GM04503 (cell line): Measurements from ENCODE around the gene GLRA3.
"Not testable (repeated sequence)": the region's sequence is repeated elsewhere in the genome, so short reads cannot be mapped to it uniquely, and the experiment has no call there.

Experiments used
- DNase-seq: peaks from one replicate; pipeline ENCODE4 v3.0.0-alpha.2; 2012; ENCODE audit warnings: low read depth

GLRA3 gene

GRCh38 chr4:174808836-174809235 lies 20.2 kb downstream of the GLRA3 start:
- DNase-seq: no peak

- no peak for DNase-seq
Observed at GRCh38 chr4:174808119-174808518, 20.9 kb downstream of the GLRA3 start.

- DNase-seq: no peak
Observed at GRCh38 chr4:174805746-174806145, 23.3 kb downstream of the GLRA3 start.

GRCh38 chr4:174794543-174795094 lies 34.4 kb downstream of the GLRA3 start:
- DNase-seq: no peak

GRCh38 chr4:174789657-174790056 lies 39.4 kb downstream of the GLRA3 start:
- DNase-seq: no peak

GRCh38 chr4:174778274-174778986 lies 50.6 kb downstream of the GLRA3 start:
- DNase-seq: not testable (repeated sequence)

- DNase-seq: no peak
Observed at GRCh38 chr4:174775366-174775765, 53.7 kb downstream of the GLRA3 start.

GRCh38 chr4:174764105-174764729 lies 64.8 kb downstream of the GLRA3 start:
- DNase-seq: no peak

- no peak for DNase-seq
Observed at GRCh38 chr4:174763454-174764104, 65.5 kb downstream of the GLRA3 start.

- no peak for DNase-seq
Observed at GRCh38 chr4:174761451-174761850, 67.6 kb downstream of the GLRA3 start.

GRCh38 chr4:174757736-174758135 lies 71.3 kb downstream of the GLRA3 start:
- DNase-seq: no peak

GRCh38 chr4:174753021-174753420 lies 76.0 kb downstream of the GLRA3 start:
- DNase-seq: no peak

- no peak for DNase-seq
Observed at GRCh38 chr4:174752026-174752425, 77.0 kb downstream of the GLRA3 start.

- no peak for DNase-seq
Observed at GRCh38 chr4:174749091-174749490, 80.0 kb downstream of the GLRA3 start.

- no peak for DNase-seq
Observed at GRCh38 chr4:174746710-174747109, 82.3 kb downstream of the GLRA3 start.

- no peak for DNase-seq
Observed at GRCh38 chr4:174742561-174742960, 86.5 kb downstream of the GLRA3 start.

GRCh38 chr4:174739576-174739975 lies 89.5 kb downstream of the GLRA3 start:
- DNase-seq: no peak

GRCh38 chr4:174734181-174734580 lies 94.9 kb downstream of the GLRA3 start:
- no peak for DNase-seq

GRCh38 chr4:174717828-174718227 lies 111.2 kb downstream of the GLRA3 start:
- no peak for DNase-seq

GRCh38 chr4:174716986-174717770 lies 111.9 kb downstream of the GLRA3 start:
- no peak for DNase-seq

- no peak for DNase-seq
Observed at GRCh38 chr4:174714393-174715211, 114.4 kb downstream of the GLRA3 start.
